Neuronal stem cell (in vitro differentiated cells): Measurements from ENCODE around the gene LPCAT1.
A peak's percentile ranks its signal among the peaks of the same experiment; 100 is the strongest.

Experiments
- DNase-seq: peaks from one replicate; pipeline ENCODE4 v3.0.0-alpha.2; 2013; ENCODE audit warnings: low spot score
- H2AFZ ChIP-seq: one replicate; pipeline ENCODE4 v1.6.1; 2013; ENCODE audit warnings: mild to moderate bottlenecking, low read length, inconsistent platforms
- H2AK5ac ChIP-seq: 2 replicates; pipeline ENCODE4 v1.6.1; 2013; ENCODE audit warnings: low read depth, mild to moderate bottlenecking, inconsistent platforms, low read length, moderate library complexity, mixed read lengths
- H2BK120ac ChIP-seq: 2 replicates; pipeline ENCODE4 v1.6.1; 2013; ENCODE audit warnings: low read depth, mild to moderate bottlenecking, inconsistent platforms, low read length, moderate library complexity, mixed read lengths
- H2BK12ac ChIP-seq: one replicate; pipeline ENCODE4 v1.6.1; 2013; ENCODE audit warnings: low read length, inconsistent platforms
- H2BK15ac ChIP-seq: 2 replicates; pipeline ENCODE4 v1.6.1; 2013; ENCODE audit warnings: mild to moderate bottlenecking, low read length, inconsistent platforms, mixed read lengths
- H2BK5ac ChIP-seq: one replicate; pipeline ENCODE4 v1.6.1; 2013; ENCODE audit warnings: inconsistent platforms, mild to moderate bottlenecking, low read length, moderate library complexity
- H3K14ac ChIP-seq: one replicate; pipeline ENCODE4 v1.6.1; 2013; ENCODE audit warnings: low read length, inconsistent platforms
- H3K18ac ChIP-seq: 2 replicates; pipeline ENCODE4 v1.6.1; 2013; ENCODE audit warnings: low read length, inconsistent platforms
- H3K23ac ChIP-seq: 2 replicates; pipeline ENCODE4 v1.6.1; 2013; ENCODE audit warnings: low read depth, mild to moderate bottlenecking, mixed read lengths, low read length, inconsistent platforms; ENCODE audit not compliant: poor library complexity
- H3K27ac ChIP-seq: replicated peaks from 3 replicates; pipeline ENCODE4 v1.5.1; 2013; ENCODE audit warnings: low read length, inconsistent platforms
- H3K27me3 ChIP-seq, 3 experiments: 2 replicates each; pipeline ENCODE4 v1.6.1; 2013; ENCODE audit warnings: low read length in 3 of 3, mild to moderate bottlenecking in 2 of 3, inconsistent platforms in 1 of 3, low read depth in 1 of 3, mixed read lengths in 1 of 3, moderate library complexity in 1 of 3; ENCODE audit not compliant: control insufficient read depth in 3 of 3, insufficient read depth in 3 of 3
- H3K36me3 ChIP-seq, 2 donors: replicated peaks in 1 of 2; 2 replicates each; pipeline ENCODE4 v1.6.1; 2013; ENCODE audit warnings: low read length in 2 of 2; ENCODE audit not compliant: control insufficient read depth in 2 of 2, insufficient read depth in 2 of 2
- H3K4ac ChIP-seq: 2 replicates; pipeline ENCODE4 v1.6.1; 2013; ENCODE audit warnings: inconsistent platforms, mild to moderate bottlenecking, low read length, moderate library complexity
- H3K4me1 ChIP-seq, 2 donors: 1 replicate in 1 of 2; 2 replicates in 1 of 2; pipeline ENCODE4 v1.6.1; 2013; ENCODE audit warnings: low read length in 2 of 2, low read depth in 1 of 2; ENCODE audit not compliant: control insufficient read depth in 2 of 2, insufficient read depth in 1 of 2
- H3K4me2 ChIP-seq: one replicate; pipeline ENCODE4 v1.6.1; 2013; ENCODE audit warnings: mild to moderate bottlenecking, low read length, inconsistent platforms; ENCODE audit not compliant: insufficient read depth, poor library complexity, severe bottlenecking
- H3K4me3 ChIP-seq, 2 donors: 2 replicates each; pipeline ENCODE4 v1.5.1; 2013; ENCODE audit warnings: low read length in 2 of 2, mild to moderate bottlenecking in 2 of 2, inconsistent platforms in 1 of 2, moderate library complexity in 1 of 2
- H3K79me1 ChIP-seq: one replicate; pipeline ENCODE4 v1.6.1; 2013; ENCODE audit warnings: low read depth, mild to moderate bottlenecking, inconsistent platforms, low read length, moderate library complexity
- H3K9ac ChIP-seq: one replicate; pipeline ENCODE4 v1.6.1; 2013; ENCODE audit warnings: mild to moderate bottlenecking, low read depth, low read length, inconsistent platforms; ENCODE audit not compliant: poor library complexity
- H3K9me3 ChIP-seq, 2 donors: replicated peaks in 1 of 2; 2 replicates each; pipeline versions ENCODE3 to v1.6.1; 2013; ENCODE audit warnings: low read length in 2 of 2, mild to moderate bottlenecking in 2 of 2, inconsistent platforms in 1 of 2, low read depth in 1 of 2, mixed read lengths in 1 of 2, moderate library complexity in 1 of 2; ENCODE audit not compliant: control insufficient read depth in 2 of 2, insufficient read depth in 1 of 2
- H4K8ac ChIP-seq: one replicate; pipeline ENCODE4 v1.6.1; 2013; ENCODE audit warnings: low read depth, mild to moderate bottlenecking, inconsistent platforms, low read length, moderate library complexity
- H4K91ac ChIP-seq: one replicate; pipeline ENCODE4 v1.6.1; 2013; ENCODE audit warnings: low read length, low read depth, mild to moderate bottlenecking, inconsistent platforms; ENCODE audit not compliant: poor library complexity
- WGBS, 2 donors: extraction: QIAGEN DNeasy Blood & Tissue Kit; methylation state at CpG; one replicate each; pipeline ENCODE4 v1.1.7; 2013; ENCODE audit warnings: missing lambda C conversion rate in 2 of 2, mixed read lengths in 1 of 2; ENCODE audit not compliant: insufficient read length in 2 of 2, insufficient replicate concordance in 1 of 2; ENCODE audit errors: extremely low coverage in 2 of 2; 5-methylcytosine and 5-hydroxymethylcytosine counted together

Gene LPCAT1

GRCh38 chr5:1511048-1511447 lies 12.7 kb downstream of the LPCAT1 start:
- WGBS, 2 donors: no CpG with 5 or more reads among the region's 20 CpGs
- peak overlapping the region; percentile 87 for H3K14ac ChIP-seq
- DNase-seq: no peak

GRCh38 chr5:1510631-1511030 lies 13.1 kb downstream of the LPCAT1 start:
- peak overlapping the region in 1 of 2 donors; percentile 51 for H3K4me3 ChIP-seq
- H3K36me3 ChIP-seq: peaks cover 13 to 69% of the 10 kb centered on the region in 2 donors
- H2BK12ac ChIP-seq: no peak overlapping the region
- H3K4ac ChIP-seq: no peak overlapping the region
- H2BK15ac ChIP-seq: no peak overlapping the region
- H4K8ac ChIP-seq: no peak overlapping the region
- H3K23ac ChIP-seq: peak overlapping the region; percentile 52
- H3K4me1 ChIP-seq: peaks cover 12 to 24% of the 10 kb centered on the region in 2 donors
- H3K9ac ChIP-seq: peak overlapping the region; percentile 57
- H4K91ac ChIP-seq: no peak overlapping the region
- no peak overlapping the region for H3K27ac ChIP-seq
- no peak overlapping the region for H2AK5ac ChIP-seq
- H3K18ac ChIP-seq: peak overlapping the region; percentile 25
- H3K14ac ChIP-seq: peak overlapping the region; percentile 87
- no peak overlapping the region for H2AFZ ChIP-seq
- H2BK5ac ChIP-seq: peak overlapping the region; percentile 20
- peaks cover 44% of the 10 kb centered on the region for H3K79me1 ChIP-seq
- H2BK120ac ChIP-seq: no peak overlapping the region
- DNase-seq: no peak
- H3K27me3 ChIP-seq: no peaks in the 10 kb centered on the region
- peaks cover 0 to 2% of the 10 kb centered on the region in 2 donors for H3K9me3 ChIP-seq
- H3K4me2 ChIP-seq: no peak overlapping the region
- no CpG with 5 or more reads among the region's 11 CpGs for WGBS, 2 donors

More at GRCh38 chr5:1511048-1511447, 12.7 kb downstream of the LPCAT1 start:
- Histone ChIP-seq H3K9me3 (peaks cover 0 to 2% of the 10 kb centered on the region in 2 donors), H3K27me3 (no peaks in the 10 kb centered on the region), H3K79me1 (peaks cover 45% of the 10 kb centered on the region), H4K91ac (no peak overlapping the region), H3K4me2 (no peak overlapping the region), H2BK120ac (no peak overlapping the region), H3K9ac (no peak overlapping the region), H2BK12ac (no peak overlapping the region), H3K4me1 (peaks cover 15 to 25% of the 10 kb centered on the region in 2 donors), H3K4me3 (no peak overlapping the region), H3K36me3 (peaks cover 14 to 68% of the 10 kb centered on the region in 2 donors), H2AFZ (no peak overlapping the region), H3K4ac (no peak overlapping the region), H2BK15ac (no peak overlapping the region), H3K18ac (no peak overlapping the region), H3K23ac (peak overlapping the region; percentile 52), H3K27ac (no peak overlapping the region), H4K8ac (no peak overlapping the region), H2BK5ac (peak overlapping the region; percentile 20), H2AK5ac (no peak overlapping the region)

GRCh38 chr5:1510151-1510561 lies 13.6 kb downstream of the LPCAT1 start:
- Histone ChIP-seq H3K9ac (no peak overlapping the region), H2AFZ (no peak overlapping the region), H3K4me2 (no peak overlapping the region), H2BK5ac (peak overlapping the region; percentile 20), H3K79me1 (peaks cover 44% of the 10 kb centered on the region), H3K36me3 (peaks cover 13 to 70% of the 10 kb centered on the region in 2 donors), H3K4ac (no peak overlapping the region), H3K9me3 (peaks cover 0 to 2% of the 10 kb centered on the region in 2 donors), H2AK5ac (no peak overlapping the region), H2BK12ac (no peak overlapping the region), H3K18ac (no peak overlapping the region), H3K14ac (no peak overlapping the region), H3K23ac (no peak overlapping the region), H3K4me1 (peaks cover 9 to 20% of the 10 kb centered on the region in 2 donors), H2BK15ac (no peak overlapping the region), H3K27me3 (no peaks in the 10 kb centered on the region), H3K27ac (no peak overlapping the region), H2BK120ac (no peak overlapping the region), H4K8ac (no peak overlapping the region), H4K91ac (no peak overlapping the region), H3K4me3 (no peak overlapping the region)
- 100% methylated on average over 1 to 2 of the region's 18 CpGs for WGBS, 2 donors
- no peak for DNase-seq

- Histone ChIP-seq H3K79me1 (peaks cover 44% of the 10 kb centered on the region), H2BK120ac (no peak overlapping the region), H3K4me2 (no peak overlapping the region), H3K4ac (no peak overlapping the region), H3K14ac (no peak overlapping the region), H3K9me3 (peaks cover 0 to 2% of the 10 kb centered on the region in 2 donors), H3K23ac (no peak overlapping the region), H3K27ac (no peak overlapping the region), H3K9ac (no peak overlapping the region), H3K27me3 (no peaks in the 10 kb centered on the region), H2AK5ac (no peak overlapping the region), H4K8ac (no peak overlapping the region), H3K4me1 (peaks cover 2 to 15% of the 10 kb centered on the region in 2 donors), H2BK12ac (no peak overlapping the region), H2BK15ac (no peak overlapping the region), H3K36me3 (peaks cover 13 to 68% of the 10 kb centered on the region in 2 donors), H3K4me3 (no peak overlapping the region), H3K18ac (no peak overlapping the region), H2AFZ (no peak overlapping the region), H4K91ac (no peak overlapping the region), H2BK5ac (no peak overlapping the region)
- no peak for DNase-seq
- no CpG with 5 or more reads among the region's 30 CpGs for WGBS, 2 donors
These were observed 14.2 kb downstream of the LPCAT1 start for GRCh38 chr5:1509346-1510085.
